Measurements from ENCODE around the gene STK4. TPM values are rescaled to one million over a fixed set of nuclear protein-coding genes. Genes with fewer than 3 reads are reported as not detected.
A peak's percentile ranks its signal among the peaks of the same experiment; 100 is the strongest.

The STK4 gene
- total RNA-seq, 1 donor from 2014 or later: 34.8 TPM

DNA sequence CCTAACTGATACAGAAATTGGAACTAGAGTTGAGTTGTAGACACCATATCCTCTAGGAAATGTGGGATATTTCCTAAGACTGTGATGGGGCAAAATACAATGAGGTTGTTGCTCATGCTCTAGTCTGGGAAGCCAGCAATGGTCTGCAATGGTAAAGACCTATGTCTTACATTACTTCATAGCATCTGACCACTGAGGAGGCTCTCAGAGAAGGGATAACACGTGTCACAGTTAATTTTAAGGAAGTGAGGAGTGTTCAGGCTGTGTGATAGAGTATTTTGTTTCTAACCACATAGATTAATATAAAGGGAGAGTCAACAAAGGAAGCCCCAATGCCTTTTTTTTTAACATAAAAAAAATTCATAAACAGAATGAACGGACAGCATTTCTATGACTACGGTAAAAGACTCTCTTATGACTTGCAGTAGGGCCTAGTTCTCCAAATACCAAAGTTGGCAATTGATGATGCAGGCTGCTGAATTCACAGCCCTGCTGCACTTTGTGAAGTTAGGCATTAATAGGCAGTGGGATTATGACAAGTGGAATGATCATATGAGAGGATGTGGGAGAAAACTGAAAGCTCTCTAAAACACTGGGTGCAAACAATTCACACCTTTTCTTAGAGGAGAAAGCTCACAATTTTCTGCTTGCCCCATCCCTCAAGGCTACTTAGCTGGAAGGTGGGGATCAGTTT is 120.9 kb downstream of the STK4 start:
- H3K36me3 ChIP-seq (ENCODE audit: control insufficient read depth, insufficient read depth, low read length): no peaks in the 10 kb centered on the region
- H3K27me3 ChIP-seq (ENCODE audit: control insufficient read depth, insufficient read depth, low read length): no peaks in the 10 kb centered on the region
- FAIRE-seq: no peak
- H3K4me3 ChIP-seq (ENCODE audit: low read depth, low read length): no peak overlapping the region
- DNase-seq (ENCODE audit: low read depth): no peak
- TF ChIP-seq, protein P1, sequence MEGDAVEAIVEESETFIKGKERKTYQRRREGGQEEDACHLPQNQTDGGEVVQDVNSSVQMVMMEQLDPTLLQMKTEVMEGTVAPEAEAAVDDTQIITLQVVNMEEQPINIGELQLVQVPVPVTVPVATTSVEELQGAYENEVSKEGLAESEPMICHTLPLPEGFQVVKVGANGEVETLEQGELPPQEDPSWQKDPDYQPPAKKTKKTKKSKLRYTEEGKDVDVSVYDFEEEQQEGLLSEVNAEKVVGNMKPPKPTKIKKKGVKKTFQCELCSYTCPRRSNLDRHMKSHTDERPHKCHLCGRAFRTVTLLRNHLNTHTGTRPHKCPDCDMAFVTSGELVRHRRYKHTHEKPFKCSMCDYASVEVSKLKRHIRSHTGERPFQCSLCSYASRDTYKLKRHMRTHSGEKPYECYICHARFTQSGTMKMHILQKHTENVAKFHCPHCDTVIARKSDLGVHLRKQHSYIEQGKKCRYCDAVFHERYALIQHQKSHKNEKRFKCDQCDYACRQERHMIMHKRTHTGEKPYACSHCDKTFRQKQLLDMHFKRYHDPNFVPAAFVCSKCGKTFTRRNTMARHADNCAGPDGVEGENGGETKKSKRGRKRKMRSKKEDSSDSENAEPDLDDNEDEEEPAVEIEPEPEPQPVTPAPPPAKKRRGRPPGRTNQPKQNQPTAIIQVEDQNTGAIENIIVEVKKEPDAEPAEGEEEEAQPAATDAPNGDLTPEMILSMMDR (IDR thresholded peaks at IDR 0.05; ENCODE audit: insufficient read depth, low read length, severe bottlenecking): no peak

DNA sequence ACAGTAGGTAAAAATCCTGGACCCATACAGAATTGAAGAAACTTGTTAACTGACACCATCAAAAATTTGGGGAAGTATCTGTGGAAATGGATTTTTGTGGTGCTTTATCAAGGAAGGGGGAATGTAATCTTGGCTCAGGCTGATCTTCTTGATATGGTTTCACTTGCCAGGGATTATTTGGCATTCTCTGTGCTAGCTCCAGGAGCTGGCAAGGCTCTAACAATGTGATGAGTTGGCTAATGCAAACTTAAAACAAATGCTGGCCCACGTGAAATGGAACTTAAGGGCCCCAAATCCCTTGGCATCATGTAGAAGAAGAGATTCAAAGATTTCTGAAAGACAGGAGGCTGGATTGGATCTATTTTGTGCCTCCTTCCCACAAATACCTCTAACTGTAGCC is 121.5 kb downstream of the STK4 start:
- FAIRE-seq: no peak

DNA sequence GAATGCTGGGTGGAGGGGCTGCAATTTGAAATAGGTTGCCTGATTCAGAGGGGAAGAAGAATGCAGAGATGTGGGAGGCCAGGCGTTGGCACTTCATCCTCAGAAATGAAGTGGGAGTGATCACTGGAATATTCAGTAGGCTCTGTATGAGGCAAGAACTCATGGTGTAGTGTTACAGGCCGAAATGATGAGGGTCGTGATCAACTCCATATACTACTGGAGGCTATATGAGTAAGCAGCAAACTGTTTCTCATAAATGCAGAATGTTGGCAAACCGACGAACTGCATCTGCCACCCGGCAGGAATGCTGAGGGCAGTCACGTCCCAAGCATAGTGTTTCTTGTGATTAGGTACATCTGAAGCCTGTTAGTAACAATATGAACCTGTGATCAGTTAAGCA is 121.9 kb downstream of the STK4 start:
- DNase-seq (ENCODE audit: low read depth) (peak; percentile 92), FAIRE-seq (no peak)
- TF ChIP-seq, protein P1 (IDR thresholded peaks at IDR 0.05; ENCODE audit: insufficient read depth, low read length, severe bottlenecking): no peak
- Histone ChIP-seq H3K4me3 (ENCODE audit: low read depth, low read length) (no peak overlapping the region), H3K27me3 (ENCODE audit: control insufficient read depth, insufficient read depth, low read length) (no peaks in the 10 kb centered on the region), H3K36me3 (ENCODE audit: control insufficient read depth, insufficient read depth, low read length) (no peaks in the 10 kb centered on the region)

More for the DNA sequence above, 121.5 kb downstream of the STK4 start:
- no peaks in the 10 kb centered on the region for H3K27me3 ChIP-seq (ENCODE audit: control insufficient read depth, insufficient read depth, low read length)
- no peak for DNase-seq (ENCODE audit: low read depth)
- no peak overlapping the region for H3K4me3 ChIP-seq (ENCODE audit: low read depth, low read length)
- TF ChIP-seq, protein P1 (IDR thresholded peaks at IDR 0.05; ENCODE audit: insufficient read depth, low read length, severe bottlenecking): no peak
- H3K36me3 ChIP-seq (ENCODE audit: control insufficient read depth, insufficient read depth, low read length): no peaks in the 10 kb centered on the region

DNA sequence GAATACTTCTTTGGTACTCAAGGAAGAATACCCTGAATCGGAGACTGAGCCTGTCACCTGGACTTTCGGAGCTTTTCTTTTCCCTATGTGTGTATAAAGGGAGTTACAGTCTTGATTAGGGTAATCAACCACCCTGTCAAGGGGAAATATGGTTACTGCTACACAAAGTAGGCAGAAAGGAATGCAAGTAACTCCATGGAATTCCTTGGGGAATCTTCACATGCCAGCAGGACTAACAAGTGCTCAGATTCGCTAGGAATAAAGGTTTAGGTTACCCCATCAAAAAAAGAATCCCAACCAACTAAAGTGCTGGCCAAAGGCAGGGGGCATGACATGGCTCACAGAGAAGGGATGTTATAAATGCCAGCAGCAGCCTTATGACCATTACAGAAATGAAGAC is 124.2 kb downstream of the STK4 start:
- FAIRE-seq (no peak), DNase-seq (ENCODE audit: low read depth) (no peak)
- H3K4me3 ChIP-seq (ENCODE audit: low read depth, low read length): no peak overlapping the region
- no peaks in the 10 kb centered on the region for H3K36me3 ChIP-seq (ENCODE audit: control insufficient read depth, insufficient read depth, low read length)
- H3K27me3 ChIP-seq (ENCODE audit: control insufficient read depth, insufficient read depth, low read length): no peaks in the 10 kb centered on the region
- TF ChIP-seq, protein P1 (IDR thresholded peaks at IDR 0.05; ENCODE audit: insufficient read depth, low read length, severe bottlenecking): no peak

DNA sequence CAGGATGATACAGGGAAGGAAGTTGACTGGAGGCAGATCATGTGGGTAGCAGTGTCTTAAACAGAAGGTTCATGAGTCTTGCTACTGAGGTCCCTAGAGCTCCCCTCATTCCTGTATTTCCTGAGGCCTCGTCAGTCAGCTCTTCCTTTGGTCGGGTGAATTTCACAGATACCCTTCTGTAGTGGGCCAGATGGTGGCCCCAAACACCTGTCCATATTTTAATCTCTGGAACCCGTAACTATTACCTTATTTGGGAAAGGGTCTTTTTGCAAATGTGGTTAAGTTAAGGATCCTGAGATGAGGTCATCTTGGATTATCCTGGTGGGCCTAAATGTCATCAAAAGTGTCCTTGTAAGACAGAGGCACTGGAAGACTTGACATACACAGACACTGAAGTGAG is 125.1 kb downstream of the STK4 start:
- FAIRE-seq (no peak), DNase-seq (ENCODE audit: low read depth) (no peak)
- Histone ChIP-seq H3K27me3 (ENCODE audit: control insufficient read depth, insufficient read depth, low read length) (no peaks in the 10 kb centered on the region), H3K4me3 (ENCODE audit: low read depth, low read length) (no peak overlapping the region), H3K36me3 (ENCODE audit: control insufficient read depth, insufficient read depth, low read length) (no peaks in the 10 kb centered on the region)
- TF ChIP-seq, protein P1 (IDR thresholded peaks at IDR 0.05; ENCODE audit: insufficient read depth, low read length, severe bottlenecking): no peak

DNA sequence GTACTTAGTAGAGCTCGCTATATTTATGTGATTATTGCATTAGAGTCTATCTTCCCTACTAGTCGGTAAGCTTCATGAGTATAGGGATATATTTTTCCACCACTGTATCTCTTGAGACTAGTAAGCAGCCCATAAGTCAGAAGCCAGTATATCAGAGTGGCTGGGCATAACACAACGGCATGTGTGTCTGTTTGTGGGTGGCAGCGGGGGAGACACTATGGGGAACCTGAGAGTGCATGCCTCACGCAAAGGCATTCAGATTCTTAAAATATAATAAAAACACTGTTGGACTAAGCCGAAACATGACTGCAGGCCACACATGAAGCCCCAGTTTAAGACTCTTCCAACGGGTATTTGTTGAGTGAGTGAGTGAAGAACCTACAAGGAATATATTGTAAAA is 126.6 kb downstream of the STK4 start:
- H3K27me3 ChIP-seq (ENCODE audit: control insufficient read depth, insufficient read depth, low read length): peaks cover 4% of the 10 kb centered on the region
- DNase-seq (ENCODE audit: low read depth) (no peak), FAIRE-seq (no peak)
- TF ChIP-seq, protein P1 (IDR thresholded peaks at IDR 0.05; ENCODE audit: insufficient read depth, low read length, severe bottlenecking): no peak
- H3K36me3 ChIP-seq (ENCODE audit: control insufficient read depth, insufficient read depth, low read length): no peaks in the 10 kb centered on the region
- H3K4me3 ChIP-seq (ENCODE audit: low read depth, low read length): no peak overlapping the region

Measured in bronchial epithelial cell (primary cell).